ENCODE data around the gene SP140.
"Not testable (repeated sequence)": the region's sequence is repeated elsewhere in the genome, so short reads cannot be mapped to it uniquely, and the experiment has no call there.

SP140 gene

GRCh38 chr2:230226051-230226551 lies 565 bp downstream of the SP140 start:
- peak; percentile 35 for DNase-seq (ENCODE audit: low spot score)

GRCh38 chr2:230227216-230227615 lies 1.7 kb downstream of the SP140 start:
- peak; percentile 21 for DNase-seq (ENCODE audit: low spot score)

- DNase-seq (ENCODE audit: low spot score): peak; percentile 58
Observed at GRCh38 chr2:230230087-230230486, 4.6 kb downstream of the SP140 start.

GRCh38 chr2:230230496-230231200 lies 5.1 kb downstream of the SP140 start:
- no peak for DNase-seq (ENCODE audit: low spot score)

GRCh38 chr2:230231251-230231650 lies 5.7 kb downstream of the SP140 start:
- no peak for DNase-seq (ENCODE audit: low spot score)

GRCh38 chr2:230234122-230234722 lies 8.7 kb downstream of the SP140 start:
- DNase-seq (ENCODE audit: low spot score): peak; percentile 27

- peak; percentile 85 for DNase-seq (ENCODE audit: low spot score)
Observed at GRCh38 chr2:230234845-230235244, 9.3 kb downstream of the SP140 start.

- no peak for DNase-seq (ENCODE audit: low spot score)
Observed at GRCh38 chr2:230244211-230244610, 18.7 kb downstream of the SP140 start.

GRCh38 chr2:230246206-230246605 lies 20.7 kb downstream of the SP140 start:
- no peak for DNase-seq (ENCODE audit: low spot score)

- no peak for DNase-seq (ENCODE audit: low spot score)
Observed at GRCh38 chr2:230250231-230250630, 24.7 kb downstream of the SP140 start.

- DNase-seq (ENCODE audit: low spot score): peak; percentile 81
Observed at GRCh38 chr2:230254152-230254881, 28.8 kb downstream of the SP140 start.

GRCh38 chr2:230256733-230257332 lies 31.3 kb downstream of the SP140 start:
- DNase-seq (ENCODE audit: low spot score): peak; percentile 58

GRCh38 chr2:230258483-230258882 lies 32.9 kb downstream of the SP140 start:
- DNase-seq (ENCODE audit: low spot score): no peak

GRCh38 chr2:230262246-230262645 lies 36.7 kb downstream of the SP140 start:
- DNase-seq (ENCODE audit: low spot score): no peak

- DNase-seq (ENCODE audit: low spot score): not testable (repeated sequence)
Observed at GRCh38 chr2:230264945-230265344, 39.4 kb downstream of the SP140 start.

GRCh38 chr2:230266638-230267037 lies 41.1 kb downstream of the SP140 start:
- no peak for DNase-seq (ENCODE audit: low spot score)

GRCh38 chr2:230267059-230267458 lies 41.5 kb downstream of the SP140 start:
- no peak for DNase-seq (ENCODE audit: low spot score)

GRCh38 chr2:230267556-230267955 lies 42.0 kb downstream of the SP140 start:
- DNase-seq (ENCODE audit: low spot score): peak; percentile 62

- DNase-seq (ENCODE audit: low spot score): peak; percentile 51
Observed at GRCh38 chr2:230268606-230269243, 43.2 kb downstream of the SP140 start.

- peak; percentile 74 for DNase-seq (ENCODE audit: low spot score)
Observed at GRCh38 chr2:230269715-230270114, 44.2 kb downstream of the SP140 start.

GRCh38 chr2:230282936-230283335 lies 57.4 kb downstream of the SP140 start:
- DNase-seq (ENCODE audit: low spot score): no peak

- DNase-seq (ENCODE audit: low spot score): no peak
Observed at GRCh38 chr2:230286048-230286447, 60.5 kb downstream of the SP140 start.
